Keratinocyte (primary cell): ENCODE measurements around the gene CACNB2. TPM values are rescaled to one million over a fixed set of nuclear protein-coding genes. Genes with fewer than 3 reads are reported as not detected.
"Not testable (repeated sequence)": the region's sequence is repeated elsewhere in the genome, so short reads cannot be mapped to it uniquely, and the experiment has no call there.

Experiments used
- DNase-seq: peaks from one replicate; pipeline ENCODE4 v3.0.0-alpha.2; 2011; ENCODE audit warnings: low read depth, missing footprints, low spot score
- FAIRE-seq: peaks from 2 replicates; lab custom pipeline; 2011; peaks lifted over from hg19 to GRCh38; lab: Jason Lieb, UNC
- H2AFZ ChIP-seq: 2 replicates; pipeline ENCODE4 v1.6.0; 2012; ENCODE audit warnings: low read length, control low read depth, inconsistent platforms; ENCODE audit not compliant: control insufficient read depth
- H3K27ac ChIP-seq: 2 replicates; pipeline ENCODE4 v1.5.1; 2011; ENCODE audit warnings: low read length; ENCODE audit not compliant: control insufficient read depth, insufficient read depth
- H3K27me3 ChIP-seq: 3 replicates; pipeline ENCODE4 v1.6.0; 2011; ENCODE audit warnings: low read length; ENCODE audit not compliant: control insufficient read depth, insufficient read depth; ENCODE audit errors: extremely low read depth
- H3K36me3 ChIP-seq, 2 experiments: 2 replicates in 1 of 2; 3 replicates in 1 of 2; pipeline ENCODE4 v1.5.1; 2011; ENCODE audit warnings: low read length in 2 of 2, mild to moderate bottlenecking in 1 of 2; ENCODE audit not compliant: control insufficient read depth in 2 of 2, insufficient read depth in 2 of 2; ENCODE audit errors: extremely low read depth in 1 of 2
- H3K4me1 ChIP-seq: 3 replicates; pipeline ENCODE4 v1.5.1; 2011; ENCODE audit warnings: low read length; ENCODE audit not compliant: control insufficient read depth, insufficient read depth; ENCODE audit errors: extremely low read depth
- H3K4me2 ChIP-seq: 3 replicates; pipeline ENCODE4 v1.6.0; 2011; ENCODE audit warnings: low read depth, low read length; ENCODE audit not compliant: control insufficient read depth, insufficient read depth; ENCODE audit errors: extremely low read depth
- H3K4me3 ChIP-seq, 3 experiments: fragments of 200-600 bp in 1 of 3; sonication (generic) in 1 of 3; 2 replicates in 2 of 3; 3 replicates in 1 of 3; pipeline ENCODE4 v1.5.1; 2011 to 2016; ENCODE audit warnings: low read length in 3 of 3, mild to moderate bottlenecking in 3 of 3, control low read depth in 2 of 3, inconsistent platforms in 1 of 3, low read depth in 1 of 3, mixed read lengths in 1 of 3, mixed run types in 1 of 3, moderate library complexity in 1 of 3; ENCODE audit not compliant: control insufficient read depth in 2 of 3, insufficient read depth in 2 of 3; ENCODE audit errors: extremely low read depth in 1 of 3
- H3K79me2 ChIP-seq: 2 replicates; pipeline ENCODE4 v1.6.0; 2012; ENCODE audit warnings: low read length; ENCODE audit not compliant: control insufficient read depth, insufficient read depth
- H3K9ac ChIP-seq: 3 replicates; pipeline ENCODE4 v1.6.0; 2011; ENCODE audit warnings: low read length; ENCODE audit not compliant: control insufficient read depth, insufficient read depth; ENCODE audit errors: extremely low read depth
- H3K9me1 ChIP-seq: 3 replicates; pipeline ENCODE4 v1.6.0; 2011; ENCODE audit warnings: low read length; ENCODE audit not compliant: control insufficient read depth, insufficient read depth; ENCODE audit errors: extremely low read depth
- H3K9me3 ChIP-seq: 2 replicates; pipeline ENCODE4 v1.5.1; 2012; ENCODE audit warnings: low read depth, low read length; ENCODE audit not compliant: control insufficient read depth
- H4K20me1 ChIP-seq: 3 replicates; pipeline ENCODE4 v1.6.0; 2011; ENCODE audit warnings: low read length; ENCODE audit not compliant: control insufficient read depth, insufficient read depth; ENCODE audit errors: extremely low read depth
- EZH2 ChIP-seq: IDR thresholded peaks from one replicate; pipeline ENCODE4 v1.6.1; 2012; ENCODE audit warnings: inconsistent platforms, mild to moderate bottlenecking, low read length, moderate library complexity
- dilution Hi-C: fragments of 300-500 bp; cut with MboI; formaldehyde crosslinking; loops from one replicate; pipeline ENCODE4 v1.7.0; 2020; ENCODE audit warnings: low sequenced_read_pairs; ENCODE audit not compliant: extremely low pct_ligation_motif_present
- polyA plus RNA-seq, 5 experiments: library from polyadenylated mRNA; depleted of rRNA in 3 of 5; stranded (reverse) in 3 of 5; stranded (forward) in 1 of 5; unstranded in 1 of 5; fragments of >200 nt; gene quantifications; 1 replicate in 1 of 5; 2 replicates in 3 of 5; 3 replicates in 1 of 5; pipeline versions ENCODE4 v1.2.1 to v1.2.3, GENCODE V29; 2011 to 2012; ENCODE audit warnings: missing spikeins in 2 of 5, low read depth in 1 of 5, low replicate concordance in 1 of 5
- TF ChIP-seq, protein P1 (sequence below), 3 experiments: IDR thresholded peaks in 1 of 3; conservative IDR thresholded peaks in 1 of 3; optimal IDR thresholded peaks in 1 of 3; 2 replicates in 2 of 3; 3 replicates in 1 of 3; pipeline versions ENCODE3 to v1.5.1; 2011; ENCODE audit warnings: low read length in 3 of 3, mild to moderate bottlenecking in 3 of 3, moderate library complexity in 2 of 3, control low read depth in 1 of 3, inconsistent platforms in 1 of 3; ENCODE audit not compliant: insufficient read depth in 2 of 3; ENCODE audit errors: extremely low read depth in 1 of 3

CACNB2 gene
- polyA plus RNA-seq, 1 donor (not counting 4 experiments of a cell fraction or from before 2014, with no cell fraction given) = 0.03 TPM

DNA sequence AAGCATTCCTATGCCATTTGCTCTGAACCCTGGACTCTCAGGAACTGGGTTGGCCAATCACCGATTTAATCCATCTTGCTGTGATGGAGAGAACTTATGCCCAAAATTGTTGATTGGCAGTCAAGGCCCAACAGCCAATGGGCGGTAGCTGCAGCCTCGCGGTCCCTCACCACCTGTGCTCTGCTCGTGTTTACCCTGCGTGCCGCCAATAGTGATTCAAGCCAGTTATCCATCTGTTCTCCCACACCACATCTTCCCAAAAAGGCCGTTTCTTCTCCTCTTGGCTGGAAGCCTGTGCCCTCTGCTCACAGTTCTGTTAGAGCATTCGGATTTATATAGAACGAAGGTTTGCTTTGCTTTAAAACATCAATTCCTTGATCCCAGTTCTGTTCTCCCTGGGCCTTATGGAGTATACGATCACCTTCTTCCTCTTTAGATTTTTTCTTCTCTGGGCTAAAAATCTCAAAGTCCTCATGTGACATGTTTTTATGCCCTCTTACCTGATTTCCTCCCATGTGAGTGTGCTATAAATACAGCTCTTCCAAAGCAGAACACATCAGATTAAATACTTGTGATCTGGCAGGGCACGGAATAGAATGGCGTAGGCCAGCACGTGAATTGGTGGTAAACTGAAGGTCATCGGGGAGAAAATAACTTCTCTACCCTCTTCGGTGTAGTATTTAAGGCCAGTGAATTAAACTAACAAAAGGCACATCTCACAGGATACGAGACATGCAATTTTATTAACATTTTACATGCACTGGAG, 298.3 kb downstream of the CACNB2 start:
- H3K36me3 ChIP-seq = no peaks in the 10 kb centered on the region
- dilution Hi-C loops = no loop called here

DNA sequence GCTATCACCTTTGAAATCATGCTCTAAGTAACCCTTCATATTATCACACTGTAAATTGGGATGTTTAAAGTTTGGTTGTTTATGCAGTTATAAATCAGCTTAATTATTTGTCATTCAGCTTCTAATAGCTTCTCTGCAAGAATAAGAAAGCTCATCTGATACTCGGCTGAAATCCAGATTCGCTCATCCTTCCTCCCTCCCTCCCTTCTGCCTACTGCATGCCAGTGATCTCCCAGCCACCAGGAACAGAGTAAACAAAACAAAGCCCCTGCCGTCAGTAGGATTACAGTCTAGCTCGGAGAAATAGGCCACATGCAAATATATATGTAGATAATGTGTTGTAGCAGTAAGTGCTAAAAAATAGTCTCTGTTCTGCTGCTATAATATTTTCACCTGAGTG, 299.4 kb downstream of the CACNB2 start:
- H2AFZ ChIP-seq = no peak overlapping the region

More for the DNA sequence above, 298.3 kb downstream of the CACNB2 start:
- H3K9me3 ChIP-seq = no peaks in the 10 kb centered on the region
- H3K9me1 ChIP-seq = no peaks in the 10 kb centered on the region
- FAIRE-seq = no peak
- TF ChIP-seq, protein P1, sequence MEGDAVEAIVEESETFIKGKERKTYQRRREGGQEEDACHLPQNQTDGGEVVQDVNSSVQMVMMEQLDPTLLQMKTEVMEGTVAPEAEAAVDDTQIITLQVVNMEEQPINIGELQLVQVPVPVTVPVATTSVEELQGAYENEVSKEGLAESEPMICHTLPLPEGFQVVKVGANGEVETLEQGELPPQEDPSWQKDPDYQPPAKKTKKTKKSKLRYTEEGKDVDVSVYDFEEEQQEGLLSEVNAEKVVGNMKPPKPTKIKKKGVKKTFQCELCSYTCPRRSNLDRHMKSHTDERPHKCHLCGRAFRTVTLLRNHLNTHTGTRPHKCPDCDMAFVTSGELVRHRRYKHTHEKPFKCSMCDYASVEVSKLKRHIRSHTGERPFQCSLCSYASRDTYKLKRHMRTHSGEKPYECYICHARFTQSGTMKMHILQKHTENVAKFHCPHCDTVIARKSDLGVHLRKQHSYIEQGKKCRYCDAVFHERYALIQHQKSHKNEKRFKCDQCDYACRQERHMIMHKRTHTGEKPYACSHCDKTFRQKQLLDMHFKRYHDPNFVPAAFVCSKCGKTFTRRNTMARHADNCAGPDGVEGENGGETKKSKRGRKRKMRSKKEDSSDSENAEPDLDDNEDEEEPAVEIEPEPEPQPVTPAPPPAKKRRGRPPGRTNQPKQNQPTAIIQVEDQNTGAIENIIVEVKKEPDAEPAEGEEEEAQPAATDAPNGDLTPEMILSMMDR (optimal IDR thresholded peaks at IDR 0.05 in 1 of 3, IDR thresholded peaks at IDR 0.05 in 1 of 3, conservative IDR thresholded peaks at IDR 0.05 in 1 of 3; ENCODE audit: extremely low read depth in 1 of 3, insufficient read depth in 2 of 3, low read length in 3 of 3) = no peak
- no peak for TF ChIP-seq EZH2
- no peak overlapping the region for H2AFZ ChIP-seq
- no peak for DNase-seq
- no peaks in the 10 kb centered on the region for H4K20me1 ChIP-seq
- H3K79me2 ChIP-seq = no peaks in the 10 kb centered on the region
- no peak overlapping the region for H3K27ac ChIP-seq
- no peak overlapping the region for H3K4me3 ChIP-seq
- no peak overlapping the region for H3K9ac ChIP-seq
- no peaks in the 10 kb centered on the region for H3K4me1 ChIP-seq
- H3K27me3 ChIP-seq = no peaks in the 10 kb centered on the region
- no peak overlapping the region for H3K4me2 ChIP-seq

DNA sequence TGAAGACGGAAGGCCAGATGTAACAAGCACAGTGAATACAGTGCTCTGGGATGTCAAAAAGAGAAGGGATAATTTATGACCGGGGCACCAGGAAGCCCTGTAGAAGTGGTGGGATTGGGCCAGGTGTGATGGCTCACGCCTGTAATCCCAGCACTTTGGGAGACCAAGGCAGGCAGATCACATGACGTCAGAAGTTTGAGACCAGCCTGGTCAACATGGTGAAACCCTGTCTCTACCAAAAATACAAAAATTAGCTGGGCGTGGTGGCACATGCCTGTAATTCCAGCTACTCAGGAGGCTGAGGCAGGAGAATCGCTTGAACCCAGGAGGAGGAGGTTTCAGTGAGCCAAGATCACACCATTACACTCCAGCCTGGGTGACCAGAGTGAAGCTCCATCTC, 305.4 kb downstream of the CACNB2 start:
- H3K4me1 ChIP-seq, H3K4me2 ChIP-seq, H3K79me2 ChIP-seq, H4K20me1 ChIP-seq, H3K27ac ChIP-seq, H3K9me3 ChIP-seq, H2AFZ ChIP-seq, H3K27me3 ChIP-seq, FAIRE-seq, dilution Hi-C loops, H3K4me3 ChIP-seq, H3K9ac ChIP-seq, DNase-seq, H3K9me1 ChIP-seq, H3K36me3 ChIP-seq: not testable (repeated sequence)

More for the DNA sequence above, 299.4 kb downstream of the CACNB2 start:
- H4K20me1 ChIP-seq = no peaks in the 10 kb centered on the region
- no peak overlapping the region for H3K27ac ChIP-seq
- H3K4me1 ChIP-seq = no peaks in the 10 kb centered on the region
- dilution Hi-C loops = no loop called here
- H3K4me2 ChIP-seq = no peak overlapping the region
- no peaks in the 10 kb centered on the region for H3K27me3 ChIP-seq
- FAIRE-seq (no peak), DNase-seq (no peak)
- H3K36me3 ChIP-seq = no peaks in the 10 kb centered on the region
- H3K9me1 ChIP-seq = no peaks in the 10 kb centered on the region
- no peaks in the 10 kb centered on the region for H3K79me2 ChIP-seq
- H3K4me3 ChIP-seq = no peak overlapping the region
- no peak overlapping the region for H3K9ac ChIP-seq
- H3K9me3 ChIP-seq = no peaks in the 10 kb centered on the region
- no peak for TF ChIP-seq EZH2
- TF ChIP-seq, protein P1 (optimal IDR thresholded peaks at IDR 0.05 in 1 of 3, IDR thresholded peaks at IDR 0.05 in 1 of 3, conservative IDR thresholded peaks at IDR 0.05 in 1 of 3; ENCODE audit: extremely low read depth in 1 of 3, insufficient read depth in 2 of 3, low read length in 3 of 3) = no peak
